COLO668 (cell line): ENCODE results near the gene GPC1.

Experiments
- DNase-seq: peaks from one replicate; lab custom pipeline; 2025; ENCODE audit not compliant: unreplicated experiment; lab: John Stamatoyannopoulos, UW

GPC1 gene

GRCh38 chr2:240411261-240412160, 24.0 kb upstream of the GPC1 start:
- DNase-seq = no peak

GRCh38 chr2:240412211-240412861, 23.1 kb upstream of the GPC1 start:
- no peak for DNase-seq

GRCh38 chr2:240412975-240413812, 22.3 kb upstream of the GPC1 start:
- no peak for DNase-seq

GRCh38 chr2:240413813-240414429, 21.5 kb upstream of the GPC1 start:
- DNase-seq = no peak

GRCh38 chr2:240416821-240417220, 18.6 kb upstream of the GPC1 start:
- DNase-seq = no peak

DNA sequence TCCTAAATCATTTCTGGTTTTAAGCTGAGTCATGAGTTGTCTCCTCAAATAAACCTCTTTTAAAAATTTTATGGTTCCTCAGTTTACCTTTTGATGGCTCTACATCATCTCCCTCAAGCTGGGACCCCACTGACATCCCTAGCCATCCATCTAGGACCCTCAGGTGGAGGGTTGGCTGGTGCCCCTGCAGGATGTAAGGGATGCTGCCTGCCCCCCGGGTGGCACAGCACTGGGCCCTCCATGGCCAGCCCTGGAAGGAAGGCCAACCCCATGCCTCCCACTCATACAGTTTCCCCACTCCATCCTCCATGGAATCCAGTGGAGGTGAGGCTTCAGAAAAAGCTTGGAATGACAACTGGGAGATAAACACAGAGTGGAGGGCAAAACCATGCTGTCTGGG, 17.2 kb upstream of the GPC1 start:
- DNase-seq = no peak

- no peak for DNase-seq
These were observed 16.2 kb upstream of the GPC1 start for GRCh38 chr2:240419271-240419670.

GRCh38 chr2:240419723-240420122, 15.7 kb upstream of the GPC1 start:
- DNase-seq = no peak

GRCh38 chr2:240420206-240421104, 15.0 kb upstream of the GPC1 start:
- no peak for DNase-seq

- DNase-seq = no peak
These were observed 14.1 kb upstream of the GPC1 start for GRCh38 chr2:240421381-240421780.

DNA sequence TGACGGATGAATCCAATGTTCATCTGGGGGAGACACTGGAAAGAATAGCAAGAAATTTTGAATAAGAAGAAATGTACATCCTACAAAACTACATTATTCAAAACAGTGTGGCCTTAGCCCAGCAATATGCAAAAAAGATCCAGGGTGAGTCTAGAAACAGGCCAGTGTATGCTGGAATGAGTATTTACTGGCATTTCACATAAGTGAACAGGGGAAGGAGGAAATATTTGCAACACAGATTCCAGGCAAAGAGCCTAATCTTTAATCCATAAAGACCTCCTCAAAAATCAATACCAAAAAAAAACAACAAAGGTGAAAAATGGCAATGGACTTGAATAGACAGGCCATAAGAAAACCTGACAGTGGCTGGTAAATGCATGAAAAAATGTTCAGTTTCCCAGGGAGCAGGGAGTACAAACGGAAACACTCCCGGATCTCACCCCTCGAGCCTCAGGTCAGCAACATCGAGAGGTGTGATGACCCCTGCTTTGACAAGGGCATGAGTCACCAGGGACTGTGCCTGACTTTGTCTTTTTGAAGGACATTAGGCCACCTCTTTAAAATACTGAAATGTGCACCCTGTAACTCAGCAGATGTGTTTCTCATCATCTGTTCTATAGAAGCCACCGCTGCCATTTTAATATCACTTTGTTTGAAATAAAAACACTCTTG, 12.7 kb upstream of the GPC1 start:
- no peak for DNase-seq

GRCh38 chr2:240423788-240424191, 11.7 kb upstream of the GPC1 start:
- no peak for DNase-seq

- no peak for DNase-seq
These were observed 10.9 kb upstream of the GPC1 start for GRCh38 chr2:240424341-240425235.

GRCh38 chr2:240425236-240425615, 10.2 kb upstream of the GPC1 start:
- no peak for DNase-seq

DNA sequence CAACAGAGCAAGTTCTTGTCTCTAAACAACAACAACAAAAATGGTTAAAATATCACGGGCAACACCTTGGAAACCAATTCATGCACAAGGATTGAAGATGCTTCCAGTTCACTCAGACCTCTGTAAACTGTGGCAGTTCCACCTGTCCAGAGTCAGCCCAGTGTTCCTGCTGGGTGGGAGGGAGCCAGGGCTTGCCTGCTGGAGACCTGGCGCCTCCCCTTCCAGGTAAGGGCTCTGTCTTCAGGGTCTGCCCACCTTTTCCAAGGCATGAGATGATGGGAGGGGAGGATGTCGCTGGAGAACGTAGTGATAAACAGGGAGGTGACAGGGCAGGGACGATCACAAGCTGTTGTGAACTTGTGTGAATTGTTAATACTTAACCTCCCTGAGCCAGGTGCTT, 9.8 kb upstream of the GPC1 start:
- DNase-seq = no peak

GRCh38 chr2:240426845-240427721, 8.4 kb upstream of the GPC1 start:
- DNase-seq = no peak

DNA sequence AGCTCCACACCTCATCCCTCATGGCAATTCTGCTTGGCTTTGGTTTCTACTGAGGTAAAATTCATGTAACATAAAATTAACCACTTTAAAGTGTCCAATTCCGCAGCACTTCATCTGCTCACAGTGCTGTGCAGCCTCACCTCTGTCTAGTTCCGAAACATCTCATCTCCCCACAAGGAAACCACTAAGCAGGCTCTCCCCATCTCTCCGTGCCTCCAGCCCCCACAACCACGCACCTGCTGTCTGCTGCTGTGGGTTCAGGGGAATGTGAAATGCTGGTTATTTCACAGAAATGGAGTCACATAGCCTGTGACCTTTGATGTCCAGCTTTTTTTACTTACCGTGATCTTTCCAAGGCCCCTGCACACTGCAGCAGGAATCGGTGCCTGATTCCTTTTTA, 7.7 kb upstream of the GPC1 start:
- no peak for DNase-seq

DNA sequence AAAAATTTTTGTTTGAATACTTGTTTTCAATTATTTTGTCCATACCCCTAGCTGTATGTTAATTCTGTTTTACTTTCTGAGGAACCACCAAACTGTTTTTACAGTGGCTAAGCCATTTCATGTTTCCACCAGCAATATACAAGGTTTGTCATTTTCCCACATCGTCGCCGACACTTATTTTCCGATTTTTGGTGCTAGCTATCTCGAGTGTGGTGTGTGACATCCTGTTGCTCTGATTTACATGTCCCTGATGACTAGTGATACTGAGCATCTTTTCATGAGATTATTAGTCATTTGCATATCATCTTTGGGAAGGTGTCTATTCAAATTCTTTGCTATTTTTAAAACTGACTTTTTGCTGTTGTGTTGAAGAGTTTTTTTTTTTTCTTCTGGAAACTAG, 7.2 kb upstream of the GPC1 start:
- no peak for DNase-seq
